ENCODE results near the gene FGFRL1.
A peak's percentile ranks its signal among the peaks of the same experiment; 100 is the strongest.

The FGFRL1 gene

GRCh38 chr4:1040344-1041146 is 29.1 kb downstream of the FGFRL1 start:
- DNase-seq (ENCODE audit: low read depth) = no peak
- TF ChIP-seq, protein P1, sequence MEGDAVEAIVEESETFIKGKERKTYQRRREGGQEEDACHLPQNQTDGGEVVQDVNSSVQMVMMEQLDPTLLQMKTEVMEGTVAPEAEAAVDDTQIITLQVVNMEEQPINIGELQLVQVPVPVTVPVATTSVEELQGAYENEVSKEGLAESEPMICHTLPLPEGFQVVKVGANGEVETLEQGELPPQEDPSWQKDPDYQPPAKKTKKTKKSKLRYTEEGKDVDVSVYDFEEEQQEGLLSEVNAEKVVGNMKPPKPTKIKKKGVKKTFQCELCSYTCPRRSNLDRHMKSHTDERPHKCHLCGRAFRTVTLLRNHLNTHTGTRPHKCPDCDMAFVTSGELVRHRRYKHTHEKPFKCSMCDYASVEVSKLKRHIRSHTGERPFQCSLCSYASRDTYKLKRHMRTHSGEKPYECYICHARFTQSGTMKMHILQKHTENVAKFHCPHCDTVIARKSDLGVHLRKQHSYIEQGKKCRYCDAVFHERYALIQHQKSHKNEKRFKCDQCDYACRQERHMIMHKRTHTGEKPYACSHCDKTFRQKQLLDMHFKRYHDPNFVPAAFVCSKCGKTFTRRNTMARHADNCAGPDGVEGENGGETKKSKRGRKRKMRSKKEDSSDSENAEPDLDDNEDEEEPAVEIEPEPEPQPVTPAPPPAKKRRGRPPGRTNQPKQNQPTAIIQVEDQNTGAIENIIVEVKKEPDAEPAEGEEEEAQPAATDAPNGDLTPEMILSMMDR (IDR thresholded peaks at IDR 0.05; ENCODE audit: low read length, missing control alignments) = no peak
- H3K4me3 ChIP-seq (replicated peaks; ENCODE audit: low read depth, low read length) = no peak overlapping the region

DNA sequence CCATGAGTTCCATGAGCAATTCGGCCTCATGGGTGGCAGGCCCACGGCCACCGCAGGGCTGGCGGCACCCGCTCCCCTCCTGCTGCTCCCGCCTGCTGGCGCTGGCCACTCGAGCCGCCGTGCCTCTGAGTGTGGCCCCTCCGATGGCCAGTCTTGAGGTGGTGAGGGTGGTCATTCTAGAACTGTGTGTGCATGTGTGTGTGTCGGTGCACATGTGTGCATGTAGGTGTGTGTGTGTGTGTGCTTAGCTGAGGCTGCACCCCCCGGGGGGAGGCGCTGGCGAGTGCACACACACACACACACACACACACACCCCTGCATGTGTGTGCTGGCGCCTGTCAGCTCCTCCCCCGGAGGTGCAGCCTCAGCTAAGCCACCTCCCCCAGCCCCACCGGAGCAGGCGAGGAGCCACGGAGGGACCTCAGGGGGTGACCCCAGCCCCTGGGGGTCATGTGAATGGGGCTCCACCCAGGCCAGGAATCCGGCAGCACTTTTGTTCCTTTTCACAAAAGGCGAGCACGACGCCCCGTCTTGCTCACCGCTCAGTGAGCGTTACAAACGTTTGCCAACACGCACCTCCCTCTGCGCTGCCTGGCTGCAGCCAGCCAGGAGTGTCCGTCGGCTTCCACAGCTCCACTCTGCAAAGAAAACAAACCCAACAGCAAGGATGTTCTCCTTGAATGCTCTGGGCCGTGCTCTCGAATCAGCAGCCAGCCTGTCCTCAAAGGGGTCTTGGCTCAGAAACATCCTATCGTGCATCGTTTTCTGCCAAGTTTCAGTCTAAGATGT is 29.9 kb downstream of the FGFRL1 start:
- TF ChIP-seq, protein P1 (IDR thresholded peaks at IDR 0.05; ENCODE audit: low read length, missing control alignments) = no peak
- peak overlapping the region; percentile 17 for H3K4me3 ChIP-seq (replicated peaks; ENCODE audit: low read depth, low read length)
- DNase-seq (ENCODE audit: low read depth) = peak; percentile 58

DNA sequence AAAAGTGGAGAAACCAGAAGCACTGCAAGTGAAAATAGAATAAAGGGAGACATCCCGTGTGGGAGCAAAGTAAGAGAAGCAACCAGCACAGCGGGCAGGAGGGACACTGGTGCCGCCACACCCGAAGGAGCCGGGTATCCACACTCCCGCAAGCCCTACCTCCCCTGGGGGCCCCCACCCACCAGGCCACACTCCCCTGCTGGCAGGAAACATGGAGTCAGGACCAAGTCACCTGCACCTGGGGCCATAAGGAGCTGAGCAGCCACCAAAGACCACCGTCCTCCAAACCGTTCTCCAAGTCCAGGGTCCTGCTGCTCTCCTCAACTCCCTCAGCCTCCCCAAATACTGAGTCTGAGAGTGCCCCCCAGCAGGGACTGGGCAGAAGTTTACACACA is 30.5 kb downstream of the FGFRL1 start:
- H3K4me3 ChIP-seq (replicated peaks; ENCODE audit: low read depth, low read length) = peak overlapping the region; percentile 17
- TF ChIP-seq, protein P1 (IDR thresholded peaks at IDR 0.05; ENCODE audit: low read length, missing control alignments) = no peak
- DNase-seq (ENCODE audit: low read depth) = no peak

- TF ChIP-seq, protein P1 (IDR thresholded peaks at IDR 0.05; ENCODE audit: low read length, missing control alignments) = no peak
- no peak for DNase-seq (ENCODE audit: low read depth)
- H3K4me3 ChIP-seq (replicated peaks; ENCODE audit: low read depth, low read length) = no peak overlapping the region
Observed at GRCh38 chr4:1042352-1043055, 31.1 kb downstream of the FGFRL1 start.

GRCh38 chr4:1043162-1043561 is 31.7 kb downstream of the FGFRL1 start:
- no peak for DNase-seq (ENCODE audit: low read depth)
- TF ChIP-seq, protein P1 (IDR thresholded peaks at IDR 0.05; ENCODE audit: low read length, missing control alignments) = no peak
- no peak overlapping the region for H3K4me3 ChIP-seq (replicated peaks; ENCODE audit: low read depth, low read length)

- peak overlapping the region; percentile 7 for H3K4me3 ChIP-seq (replicated peaks; ENCODE audit: low read depth, low read length)
- TF ChIP-seq, protein P1 (IDR thresholded peaks at IDR 0.05; ENCODE audit: low read length, missing control alignments) = no peak
- DNase-seq (ENCODE audit: low read depth) = peak; percentile 99
Observed at GRCh38 chr4:1043651-1044468, 32.4 kb downstream of the FGFRL1 start.

Data from fibroblast of pulmonary artery (primary cell).